Measurements from ENCODE around the gene POTEJ. TPM values are rescaled to one million over a fixed set of nuclear protein-coding genes. Genes with fewer than 3 reads are reported as not detected.
"Not testable (repeated sequence)": the region's sequence is repeated elsewhere in the genome, so short reads cannot be mapped to it uniquely, and the experiment has no call there.

POTEJ gene
- total RNA-seq = not detected

DNA sequence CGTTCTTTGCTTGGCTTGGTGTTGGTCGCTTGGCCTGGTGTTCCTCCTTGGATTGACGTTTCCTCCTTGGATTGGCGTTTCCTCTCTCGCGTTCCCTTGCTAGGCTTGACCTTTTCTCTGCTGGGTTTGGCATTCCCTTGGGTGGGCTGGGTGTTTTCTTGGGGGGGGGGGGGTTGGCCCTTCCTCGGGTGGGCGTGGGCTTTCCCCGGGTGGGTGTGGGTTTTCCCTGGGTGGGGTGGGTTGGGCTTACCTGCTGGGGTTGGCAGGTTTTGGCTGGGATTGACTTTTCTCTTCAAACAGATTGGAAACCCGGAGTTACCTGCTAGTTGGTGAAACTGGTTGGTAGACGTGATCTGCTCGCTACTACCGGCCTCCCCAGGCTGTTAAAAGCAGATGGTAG lies at the start of gene POTEJ:
Gene POTEJ, plus strand, starts transcription at position 301 of the 400 bp plus-strand sequence. Its CDS starts 93 bp downstream, at position 394.
- H3K4me1 Mint-ChIP-seq; H3K4me3 Mint-ChIP-seq; H3K27me3 Mint-ChIP-seq; H3K9me3 Mint-ChIP-seq; POLR2A ChIA-PET; DNase-seq; H3K27ac Mint-ChIP-seq; CTCF ChIA-PET; H3K36me3 Mint-ChIP-seq (ENCODE audit: low read depth): not testable (repeated sequence)

DNA sequence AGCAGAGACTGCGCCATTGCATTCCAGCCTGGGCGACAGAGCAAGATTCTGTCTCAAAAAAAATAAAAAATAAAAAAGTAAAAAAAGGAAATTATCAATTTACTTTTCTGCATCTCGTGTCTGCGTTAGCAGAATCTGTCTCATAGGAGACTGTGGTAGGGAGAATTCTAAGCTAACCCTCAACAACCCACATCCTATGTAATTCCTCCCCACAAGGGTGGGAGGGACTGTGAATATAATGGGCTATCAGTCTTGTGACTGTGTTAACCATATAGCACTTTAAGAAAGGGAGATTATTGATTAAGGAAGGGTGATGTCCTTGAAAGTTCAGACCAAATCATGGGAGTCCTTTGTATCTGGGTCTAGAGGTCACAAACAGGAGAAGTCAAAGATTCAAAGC lies 45.1 kb upstream of the POTEJ start:
- H3K36me3 Mint-ChIP-seq (ENCODE audit: low read depth); H3K27ac Mint-ChIP-seq; CTCF ChIA-PET; DNase-seq; POLR2A ChIA-PET; H3K4me3 Mint-ChIP-seq; H3K4me1 Mint-ChIP-seq; H3K27me3 Mint-ChIP-seq; H3K9me3 Mint-ChIP-seq: not testable (repeated sequence)

DNA sequence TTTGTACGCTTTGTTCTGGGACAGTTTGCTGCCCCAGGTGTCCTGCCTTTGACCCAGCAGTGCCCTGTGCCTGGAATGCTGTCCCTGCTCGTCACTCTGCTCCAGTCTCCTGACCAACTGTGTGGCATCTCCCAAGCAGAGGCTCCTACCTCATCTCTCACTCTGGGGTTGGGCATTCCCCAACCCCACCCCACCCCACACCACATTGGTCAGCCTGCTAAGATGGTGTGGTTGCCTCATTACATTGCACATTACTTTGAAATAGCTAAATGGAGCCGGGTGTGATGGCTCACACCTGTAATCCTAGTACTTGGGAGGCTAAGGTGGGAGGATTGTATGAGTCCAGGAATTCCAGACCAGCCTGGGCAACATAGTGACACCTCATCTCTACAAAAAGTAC lies 39.3 kb upstream of the POTEJ start:
- H3K4me3 Mint-ChIP-seq; H3K27ac Mint-ChIP-seq; POLR2A ChIA-PET; H3K4me1 Mint-ChIP-seq; H3K36me3 Mint-ChIP-seq (ENCODE audit: low read depth); DNase-seq; H3K9me3 Mint-ChIP-seq; CTCF ChIA-PET; H3K27me3 Mint-ChIP-seq: not testable (repeated sequence)

DNA sequence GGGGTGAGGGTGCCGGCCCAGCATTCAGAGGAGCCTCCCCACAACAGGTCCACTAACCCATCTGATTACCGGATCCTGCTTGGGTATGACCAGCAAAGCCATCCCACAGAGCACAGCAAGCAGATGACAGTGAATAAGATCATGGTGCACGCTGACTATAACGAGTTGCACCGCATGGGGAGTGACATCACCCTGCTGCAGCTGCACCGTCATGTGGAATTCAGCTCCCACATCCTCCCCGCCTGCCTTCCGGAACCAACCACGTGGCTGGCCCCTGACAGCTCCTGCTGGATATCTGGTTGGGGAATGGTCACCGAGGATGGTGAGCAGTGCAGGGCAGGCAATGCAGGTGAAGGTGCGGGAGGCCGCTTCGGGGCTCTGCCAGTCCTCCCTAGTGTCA lies 37.0 kb upstream of the POTEJ start:
- CTCF ChIA-PET; H3K4me3 Mint-ChIP-seq; POLR2A ChIA-PET; H3K4me1 Mint-ChIP-seq; H3K27ac Mint-ChIP-seq; H3K36me3 Mint-ChIP-seq (ENCODE audit: low read depth); DNase-seq; H3K27me3 Mint-ChIP-seq; H3K9me3 Mint-ChIP-seq: not testable (repeated sequence)

DNA sequence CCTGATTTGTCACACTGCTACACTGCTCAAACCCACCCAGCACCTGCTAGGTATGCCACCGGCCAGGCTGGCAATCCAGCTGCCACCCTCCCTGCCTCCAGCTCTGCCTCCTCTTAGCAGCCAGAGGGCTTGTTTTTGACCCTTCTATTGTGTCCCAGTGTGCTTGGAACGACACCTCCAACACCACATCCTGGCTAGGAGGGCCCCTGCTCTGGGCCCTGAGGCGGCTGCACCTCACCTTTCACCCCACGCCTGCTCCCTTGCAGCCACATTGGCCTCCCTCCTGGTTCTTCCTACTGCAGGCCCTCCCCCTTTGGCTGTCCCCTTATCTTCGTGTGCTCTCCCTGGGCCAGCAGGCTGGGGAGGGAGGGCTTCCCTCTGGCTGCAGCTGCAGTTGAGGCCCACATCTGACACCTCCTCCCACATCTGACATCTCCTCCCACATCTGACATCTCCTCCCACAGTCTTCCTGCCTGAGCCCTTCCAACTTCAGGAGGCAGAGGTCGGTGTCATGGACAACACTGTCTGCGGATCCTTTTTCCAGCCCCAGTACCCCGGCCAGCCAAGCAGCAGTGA lies 34.9 kb upstream of the POTEJ start:
- H3K9me3 Mint-ChIP-seq; CTCF ChIA-PET; H3K4me3 Mint-ChIP-seq; POLR2A ChIA-PET; H3K36me3 Mint-ChIP-seq (ENCODE audit: low read depth); H3K27me3 Mint-ChIP-seq; DNase-seq; H3K27ac Mint-ChIP-seq; H3K4me1 Mint-ChIP-seq: not testable (repeated sequence)

DNA sequence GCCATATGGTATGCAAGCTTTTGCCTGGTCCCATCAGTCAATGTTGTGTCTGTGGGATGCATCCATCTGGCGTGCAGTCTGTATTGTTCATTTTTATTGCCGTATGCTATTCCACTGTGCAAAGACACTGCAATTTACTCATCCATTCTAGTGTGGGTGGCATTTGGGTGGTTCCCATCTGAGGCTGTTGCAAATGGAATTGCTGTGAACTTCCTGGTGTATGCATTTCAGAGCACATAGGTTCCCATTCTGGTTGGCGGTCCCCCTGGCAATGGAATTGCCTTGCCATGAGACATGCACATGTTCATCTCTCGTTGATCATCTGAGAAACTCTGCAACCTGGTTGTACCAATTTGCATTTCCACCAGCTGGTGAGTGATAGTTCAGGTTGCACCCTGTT lies 33.7 kb upstream of the POTEJ start:
- H3K36me3 Mint-ChIP-seq (ENCODE audit: low read depth); H3K4me3 Mint-ChIP-seq; H3K4me1 Mint-ChIP-seq; H3K27ac Mint-ChIP-seq; DNase-seq; H3K9me3 Mint-ChIP-seq; CTCF ChIA-PET; H3K27me3 Mint-ChIP-seq; POLR2A ChIA-PET: not testable (repeated sequence)

DNA sequence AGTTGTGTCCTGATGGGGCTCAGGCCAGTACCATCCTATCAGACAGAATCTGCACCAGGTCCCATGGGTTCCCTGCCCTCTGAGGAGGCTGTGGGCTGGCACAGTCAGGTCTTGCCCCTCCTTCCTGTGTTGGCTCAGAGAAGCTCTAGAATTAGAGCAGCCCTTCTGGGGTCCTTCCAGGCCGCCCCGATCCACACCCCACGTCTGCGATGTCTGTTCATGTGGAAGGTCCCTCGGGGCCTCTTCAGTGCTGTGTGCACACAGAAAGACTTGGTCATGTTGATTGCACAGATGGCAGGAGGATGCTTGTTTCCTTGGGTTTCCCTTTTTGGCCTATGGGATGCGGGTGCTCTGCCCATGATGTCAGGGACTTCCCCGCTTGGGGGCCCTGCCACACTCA lies 32.1 kb upstream of the POTEJ start:
- POLR2A ChIA-PET; CTCF ChIA-PET; H3K36me3 Mint-ChIP-seq (ENCODE audit: low read depth); H3K4me1 Mint-ChIP-seq; H3K27me3 Mint-ChIP-seq; DNase-seq; H3K4me3 Mint-ChIP-seq; H3K9me3 Mint-ChIP-seq; H3K27ac Mint-ChIP-seq: not testable (repeated sequence)

DNA sequence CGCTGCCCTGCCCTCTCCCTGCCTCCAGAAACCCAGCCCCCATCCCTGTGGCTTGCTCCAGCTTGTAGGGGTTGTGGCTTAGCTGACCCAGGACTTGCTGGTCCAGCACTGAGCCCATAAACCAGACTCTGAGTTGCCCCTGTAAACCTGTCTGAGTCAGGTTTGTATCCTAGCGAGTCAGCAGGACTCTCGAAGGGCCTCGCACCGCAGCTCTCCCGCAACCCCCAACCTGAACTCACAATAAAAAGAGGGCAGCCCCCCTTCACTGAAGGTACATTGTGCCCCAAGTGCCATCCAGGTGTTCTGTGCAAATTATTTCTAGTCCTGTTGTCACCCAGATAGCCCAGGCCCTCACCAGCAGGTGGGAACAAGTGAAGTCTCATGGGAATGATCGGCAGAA lies 29.7 kb upstream of the POTEJ start:
- POLR2A ChIA-PET; H3K27me3 Mint-ChIP-seq; H3K36me3 Mint-ChIP-seq (ENCODE audit: low read depth); H3K27ac Mint-ChIP-seq; H3K4me1 Mint-ChIP-seq; DNase-seq; H3K4me3 Mint-ChIP-seq; CTCF ChIA-PET; H3K9me3 Mint-ChIP-seq: not testable (repeated sequence)

DNA sequence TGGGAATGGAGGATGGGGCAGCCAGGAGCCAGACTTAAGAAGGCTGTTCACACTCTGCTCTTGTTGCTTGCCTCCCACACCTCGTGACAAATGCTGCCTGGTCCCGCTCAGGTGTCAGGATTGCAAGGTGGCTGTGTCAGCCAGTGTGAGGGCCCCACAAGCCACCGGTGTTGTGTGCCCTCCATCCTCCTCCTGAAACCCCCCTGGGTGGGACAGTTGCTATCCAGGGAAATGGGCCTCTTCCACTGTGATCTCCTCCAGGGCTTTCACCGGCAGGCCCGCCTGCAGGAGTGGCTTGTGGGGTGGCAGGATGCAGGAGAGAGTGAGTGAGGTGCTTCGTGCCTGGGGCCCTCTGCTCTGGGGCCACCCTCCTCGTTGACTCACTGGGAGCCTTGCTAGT lies 28.3 kb upstream of the POTEJ start:
- POLR2A ChIA-PET; H3K4me1 Mint-ChIP-seq; H3K27me3 Mint-ChIP-seq; H3K27ac Mint-ChIP-seq; H3K36me3 Mint-ChIP-seq (ENCODE audit: low read depth); H3K9me3 Mint-ChIP-seq; CTCF ChIA-PET; H3K4me3 Mint-ChIP-seq; DNase-seq: not testable (repeated sequence)

DNA sequence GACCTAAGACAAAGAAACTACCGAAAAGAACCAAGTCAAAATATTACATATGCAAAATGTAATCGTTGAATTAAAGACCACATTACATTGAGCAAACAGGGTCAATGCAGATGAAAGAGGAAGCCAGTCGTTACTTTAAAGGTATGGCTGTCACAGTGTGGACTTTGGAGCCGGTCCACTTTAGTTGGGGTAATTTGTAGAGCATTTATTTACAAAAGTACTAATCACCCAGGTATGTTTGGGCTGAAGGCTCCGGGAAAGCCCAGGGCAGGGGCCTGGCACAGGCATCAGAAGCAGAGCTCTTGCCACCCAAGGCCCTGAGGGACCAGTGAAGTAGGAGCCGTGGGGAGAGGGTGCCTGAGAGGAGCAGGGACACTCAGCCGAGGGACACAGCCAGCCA lies 27.7 kb upstream of the POTEJ start:
- POLR2A ChIA-PET; H3K36me3 Mint-ChIP-seq (ENCODE audit: low read depth); H3K4me3 Mint-ChIP-seq; DNase-seq; H3K9me3 Mint-ChIP-seq; H3K4me1 Mint-ChIP-seq; CTCF ChIA-PET; H3K27me3 Mint-ChIP-seq; H3K27ac Mint-ChIP-seq: not testable (repeated sequence)

DNA sequence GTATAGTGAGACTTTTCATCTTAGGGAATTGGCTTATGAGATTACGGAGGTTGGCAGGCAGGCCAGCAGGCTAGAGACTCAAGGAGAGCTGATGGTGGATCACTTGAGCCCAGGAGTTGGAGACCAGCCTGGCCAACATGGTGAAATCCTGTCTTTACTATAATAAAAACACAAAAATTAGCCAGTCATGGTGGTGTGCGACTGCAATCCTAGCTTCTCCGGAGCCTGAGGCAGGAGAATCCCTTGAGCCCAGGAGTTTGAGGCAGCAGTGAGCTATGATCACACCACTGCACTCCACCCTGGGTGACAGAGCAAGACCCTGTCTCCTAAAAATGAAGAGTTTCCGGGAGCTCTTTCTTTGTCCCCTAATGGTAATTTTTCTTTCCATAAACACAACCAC lies 26.5 kb upstream of the POTEJ start:
- H3K4me1 Mint-ChIP-seq; H3K9me3 Mint-ChIP-seq; POLR2A ChIA-PET; DNase-seq; H3K36me3 Mint-ChIP-seq (ENCODE audit: low read depth); H3K27ac Mint-ChIP-seq; H3K27me3 Mint-ChIP-seq; H3K4me3 Mint-ChIP-seq; CTCF ChIA-PET: not testable (repeated sequence)

DNA sequence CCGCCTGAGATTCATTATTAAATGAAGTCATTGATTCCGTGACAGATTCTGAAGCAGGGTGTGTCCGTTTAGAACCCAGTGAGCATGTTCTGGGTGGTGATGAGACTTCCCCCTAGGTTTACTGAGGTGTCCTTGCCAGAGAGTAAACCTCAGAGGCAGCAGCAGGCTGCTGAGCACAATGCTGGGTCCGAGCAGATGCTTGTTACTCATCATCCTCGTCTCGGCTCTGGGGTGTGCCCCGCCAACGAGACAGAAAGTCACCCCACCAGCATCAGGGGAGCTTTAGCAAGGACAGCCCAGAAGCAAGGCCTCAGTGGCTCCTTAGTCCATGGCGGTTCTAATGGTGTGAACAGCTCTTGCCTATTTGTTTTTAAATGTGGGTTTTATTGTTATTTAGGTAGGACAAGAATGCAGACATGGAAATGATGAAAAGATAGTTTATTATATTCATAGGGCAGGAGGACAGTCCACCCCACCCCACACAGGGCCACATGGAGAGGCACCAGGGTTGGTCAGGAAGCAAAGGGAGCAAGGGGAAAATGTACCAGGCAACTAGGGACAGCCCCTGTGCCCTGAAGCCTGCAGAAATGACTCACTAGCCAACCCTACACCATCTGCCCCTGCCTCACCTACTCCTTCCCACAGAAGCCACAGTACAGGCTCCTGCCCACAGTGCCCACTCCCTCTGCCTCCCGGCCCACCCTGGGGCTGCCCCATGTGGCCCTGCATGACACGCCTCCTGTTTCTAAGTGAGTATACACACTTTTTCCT lies 22.4 kb upstream of the POTEJ start:
- H3K36me3 Mint-ChIP-seq (ENCODE audit: low read depth); DNase-seq; H3K9me3 Mint-ChIP-seq; CTCF ChIA-PET; H3K4me1 Mint-ChIP-seq; POLR2A ChIA-PET; H3K4me3 Mint-ChIP-seq; H3K27me3 Mint-ChIP-seq; H3K27ac Mint-ChIP-seq: not testable (repeated sequence)

DNA sequence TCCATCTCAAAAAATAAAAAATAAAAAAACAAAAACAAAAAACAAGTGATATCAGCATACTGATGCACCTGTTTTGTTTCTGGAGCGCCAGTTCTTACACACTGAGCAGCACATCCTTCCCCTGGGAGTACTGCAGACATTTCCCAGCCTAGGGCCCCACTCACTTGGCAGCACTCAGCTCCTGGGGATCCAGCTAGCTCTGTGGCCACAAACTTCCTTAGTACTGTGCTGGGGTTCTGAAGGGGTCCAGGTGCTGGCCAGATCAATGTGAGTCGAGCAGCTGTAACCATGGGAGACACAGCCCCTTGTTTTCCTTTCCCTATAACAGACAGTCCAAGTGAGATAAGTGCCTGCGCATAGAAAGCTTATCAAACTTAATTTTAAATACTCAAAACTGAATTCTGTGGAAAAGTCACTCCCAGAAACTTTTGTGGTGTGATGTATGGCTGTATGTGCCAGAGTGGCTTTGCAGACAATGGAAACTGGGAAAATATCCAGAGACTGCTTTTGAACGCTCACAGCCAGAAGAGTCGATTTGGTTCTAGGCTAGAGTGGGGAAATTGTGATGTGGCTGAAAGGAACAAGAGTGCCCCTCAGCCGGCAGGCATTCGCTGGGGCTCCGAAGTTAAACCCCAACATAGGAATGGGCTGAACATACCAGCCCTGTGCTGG lies 20.9 kb upstream of the POTEJ start:
- H3K9me3 Mint-ChIP-seq; DNase-seq; H3K4me1 Mint-ChIP-seq; H3K4me3 Mint-ChIP-seq; POLR2A ChIA-PET; H3K36me3 Mint-ChIP-seq (ENCODE audit: low read depth); CTCF ChIA-PET; H3K27ac Mint-ChIP-seq; H3K27me3 Mint-ChIP-seq: not testable (repeated sequence)

DNA sequence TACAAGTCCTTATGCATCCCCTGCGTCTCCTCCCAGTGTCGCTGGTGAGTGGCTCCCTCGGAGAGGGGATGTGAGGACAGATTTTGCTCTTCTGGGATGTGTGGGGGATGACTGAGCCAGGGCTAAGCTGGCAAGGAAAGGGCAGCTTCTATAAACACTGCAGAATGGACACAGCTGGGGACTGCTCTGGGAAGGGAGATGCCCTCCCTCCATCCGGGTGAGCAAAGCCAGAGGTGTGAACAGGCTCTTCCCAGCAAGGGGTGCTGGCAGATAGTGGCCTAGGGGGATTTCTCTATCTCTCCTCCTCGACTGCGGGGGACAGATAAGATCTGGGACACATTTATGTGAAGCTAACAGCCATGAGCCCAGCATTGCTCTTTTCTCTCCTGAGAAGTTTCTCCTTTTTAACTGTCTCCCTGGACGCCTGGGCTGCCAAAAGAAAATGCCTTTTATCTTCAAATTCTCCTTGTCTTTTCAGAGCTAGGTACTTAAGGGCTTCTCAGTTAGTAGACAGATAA lies 20.3 kb upstream of the POTEJ start:
- H3K9me3 Mint-ChIP-seq; H3K4me1 Mint-ChIP-seq; DNase-seq; H3K27ac Mint-ChIP-seq; CTCF ChIA-PET; H3K36me3 Mint-ChIP-seq (ENCODE audit: low read depth); H3K4me3 Mint-ChIP-seq; POLR2A ChIA-PET; H3K27me3 Mint-ChIP-seq: not testable (repeated sequence)
